RKO (cell line): ENCODE results near the gene PHLPP1.

Experiments used
- DNase-seq: peaks from one replicate; pipeline ENCODE4 v3.0.0-alpha.2; 2016; ENCODE audit warnings: low spot score

The PHLPP1 gene

GRCh38 chr18:62744076-62744968, 29.0 kb downstream of the PHLPP1 start:
- DNase-seq, result no peak

- no peak for DNase-seq
Measured at GRCh38 chr18:62745089-62745751, 29.9 kb downstream of the PHLPP1 start.

- no peak for DNase-seq
Measured at GRCh38 chr18:62749389-62749788, 34.0 kb downstream of the PHLPP1 start.

- DNase-seq, result no peak
Measured at GRCh38 chr18:62751341-62751821, 36.0 kb downstream of the PHLPP1 start.

GRCh38 chr18:62751977-62752376, 36.6 kb downstream of the PHLPP1 start:
- no peak for DNase-seq

- DNase-seq, result no peak
Measured at GRCh38 chr18:62754026-62754425, 38.7 kb downstream of the PHLPP1 start.

- DNase-seq, result no peak
Measured at GRCh38 chr18:62755454-62755853, 40.1 kb downstream of the PHLPP1 start.

GRCh38 chr18:62755946-62756345, 40.6 kb downstream of the PHLPP1 start:
- no peak for DNase-seq

GRCh38 chr18:62757399-62758010, 42.2 kb downstream of the PHLPP1 start:
- no peak for DNase-seq

- no peak for DNase-seq
Measured at GRCh38 chr18:62758591-62758990, 43.2 kb downstream of the PHLPP1 start.

- peak; percentile 7 for DNase-seq
Measured at GRCh38 chr18:62759704-62760402, 44.5 kb downstream of the PHLPP1 start.

- no peak for DNase-seq
Measured at GRCh38 chr18:62760403-62760734, 45.0 kb downstream of the PHLPP1 start.

- no peak for DNase-seq
Measured at GRCh38 chr18:62763101-62763521, 47.8 kb downstream of the PHLPP1 start.

GRCh38 chr18:62766266-62766665, 50.9 kb downstream of the PHLPP1 start:
- DNase-seq, result no peak

- no peak for DNase-seq
Measured at GRCh38 chr18:62767321-62767720, 52.0 kb downstream of the PHLPP1 start.

- DNase-seq, result no peak
Measured at GRCh38 chr18:62767836-62768557, 52.7 kb downstream of the PHLPP1 start.

GRCh38 chr18:62768558-62768943, 53.2 kb downstream of the PHLPP1 start:
- DNase-seq, result no peak

- DNase-seq, result no peak
Measured at GRCh38 chr18:62769216-62769615, 53.9 kb downstream of the PHLPP1 start.

GRCh38 chr18:62771494-62772270, 56.3 kb downstream of the PHLPP1 start:
- no peak for DNase-seq

- DNase-seq, result no peak
Measured at GRCh38 chr18:62772860-62773584, 57.7 kb downstream of the PHLPP1 start.
